GM18907 (cell line): ENCODE data around the gene FAM50B.

Experiments used
- ATAC-seq: cut with Tn5 transposase; IDR thresholded peaks from one replicate; pipeline ENCODE4 v1.9.1; 2021; ENCODE audit warnings: mild to moderate bottlenecking, moderate library complexity; ENCODE audit not compliant: unreplicated experiment

The FAM50B gene

GRCh38 chr6:3819161-3820110 lies 29.7 kb upstream of the FAM50B start:
- ATAC-seq, result no peak

- ATAC-seq, result no peak
These were observed 28.6 kb upstream of the FAM50B start for GRCh38 chr6:3820563-3820962.

- ATAC-seq, result no peak
These were observed 26.3 kb upstream of the FAM50B start for GRCh38 chr6:3822747-3823445.

GRCh38 chr6:3823671-3824070 lies 25.5 kb upstream of the FAM50B start:
- no peak for ATAC-seq

- ATAC-seq, result no peak
These were observed 23.8 kb upstream of the FAM50B start for GRCh38 chr6:3825331-3825831.

- ATAC-seq, result no peak
These were observed 23.2 kb upstream of the FAM50B start for GRCh38 chr6:3825851-3826581.

GRCh38 chr6:3829285-3829684 lies 19.9 kb upstream of the FAM50B start:
- ATAC-seq, result no peak

GRCh38 chr6:3830806-3831205 lies 18.4 kb upstream of the FAM50B start:
- no peak for ATAC-seq

- ATAC-seq, result no peak
These were observed 17.2 kb upstream of the FAM50B start for GRCh38 chr6:3831761-3832530.

- no peak for ATAC-seq
These were observed 14.0 kb upstream of the FAM50B start for GRCh38 chr6:3835055-3835731.

- ATAC-seq, result no peak
These were observed 13.4 kb upstream of the FAM50B start for GRCh38 chr6:3835785-3836184.

GRCh38 chr6:3836566-3836965 lies 12.6 kb upstream of the FAM50B start:
- no peak for ATAC-seq

GRCh38 chr6:3837781-3838180 lies 11.4 kb upstream of the FAM50B start:
- no peak for ATAC-seq

- ATAC-seq, result no peak
These were observed 9.9 kb upstream of the FAM50B start for GRCh38 chr6:3838992-3839867.

- ATAC-seq, result no peak
These were observed 8.1 kb upstream of the FAM50B start for GRCh38 chr6:3841066-3841454.

- ATAC-seq, result no peak
These were observed 7.2 kb upstream of the FAM50B start for GRCh38 chr6:3841711-3842565.

GRCh38 chr6:3843379-3844096 lies 5.6 kb upstream of the FAM50B start:
- no peak for ATAC-seq
